Esophagus muscularis mucosa (tissue), 4 donors: ENCODE measurements around the gene TEX29.

Experiments used
- EP300 ChIP-seq: sonication (generic); formaldehyde crosslinking; IDR thresholded peaks from one replicate; pipeline ENCODE4 v1.6.1; 2017; ENCODE audit warnings: antibody characterized with exemption
- POLR2A ChIP-seq: fragments of 450-650 bp; IDR thresholded peaks from one replicate; pipeline ENCODE4 v1.6.1; 2017; ENCODE audit warnings: antibody characterized with exemption, moderate library complexity, mild to moderate bottlenecking, low read depth
- POLR2AphosphoS5 ChIP-seq, 2 donors: sonication (generic); formaldehyde crosslinking; IDR thresholded peaks; one replicate each; pipeline ENCODE4 v1.6.1; 2017; ENCODE audit warnings: antibody characterized with exemption in 2 of 2
- TF ChIP-seq, protein P1 (sequence below), 3 experiments: fragments of 200-600 bp in 2 of 3; fragments of 450-650 bp in 1 of 3; sonication (generic) in 2 of 3; IDR thresholded peaks; one replicate each; pipeline ENCODE4 v1.5.1; 2017 to 2019; ENCODE audit warnings: antibody characterized with exemption in 3 of 3, mild to moderate bottlenecking in 2 of 3, moderate library complexity in 1 of 3

DNA sequence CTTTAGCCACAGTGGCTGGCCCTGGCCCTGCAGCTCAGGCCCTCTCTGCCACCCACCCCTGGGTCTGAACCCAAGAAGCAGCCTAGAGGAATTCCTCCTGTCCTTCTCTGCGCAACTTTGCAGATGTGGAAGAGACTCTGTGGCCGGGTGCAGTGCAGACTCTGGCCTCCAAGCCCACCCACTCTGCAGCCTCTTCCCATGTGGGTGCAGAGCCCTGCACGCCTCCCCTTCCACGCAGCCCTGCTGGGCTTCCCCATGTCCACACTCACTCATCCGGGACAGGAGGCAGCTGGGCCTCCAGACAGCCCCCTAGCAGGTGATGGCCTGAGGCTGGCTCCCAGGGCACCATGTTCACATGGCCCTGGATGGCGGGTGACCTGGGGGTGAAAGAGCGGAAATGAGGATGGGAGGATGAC is 2.5 kb downstream of the TEX29 start:
- TF ChIP-seq POLR2AphosphoS5 (IDR thresholded peaks at IDR 0.05), result no peak
- TF ChIP-seq, protein P1, sequence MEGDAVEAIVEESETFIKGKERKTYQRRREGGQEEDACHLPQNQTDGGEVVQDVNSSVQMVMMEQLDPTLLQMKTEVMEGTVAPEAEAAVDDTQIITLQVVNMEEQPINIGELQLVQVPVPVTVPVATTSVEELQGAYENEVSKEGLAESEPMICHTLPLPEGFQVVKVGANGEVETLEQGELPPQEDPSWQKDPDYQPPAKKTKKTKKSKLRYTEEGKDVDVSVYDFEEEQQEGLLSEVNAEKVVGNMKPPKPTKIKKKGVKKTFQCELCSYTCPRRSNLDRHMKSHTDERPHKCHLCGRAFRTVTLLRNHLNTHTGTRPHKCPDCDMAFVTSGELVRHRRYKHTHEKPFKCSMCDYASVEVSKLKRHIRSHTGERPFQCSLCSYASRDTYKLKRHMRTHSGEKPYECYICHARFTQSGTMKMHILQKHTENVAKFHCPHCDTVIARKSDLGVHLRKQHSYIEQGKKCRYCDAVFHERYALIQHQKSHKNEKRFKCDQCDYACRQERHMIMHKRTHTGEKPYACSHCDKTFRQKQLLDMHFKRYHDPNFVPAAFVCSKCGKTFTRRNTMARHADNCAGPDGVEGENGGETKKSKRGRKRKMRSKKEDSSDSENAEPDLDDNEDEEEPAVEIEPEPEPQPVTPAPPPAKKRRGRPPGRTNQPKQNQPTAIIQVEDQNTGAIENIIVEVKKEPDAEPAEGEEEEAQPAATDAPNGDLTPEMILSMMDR (IDR thresholded peaks at IDR 0.05), result no peak
- TF ChIP-seq POLR2A, result no peak
- no peak for TF ChIP-seq EP300
